Cerebellar cortex (tissue), 1 donor: ENCODE results near the gene FAM131A.

Experiments
- DNase-seq: peaks from one replicate; pipeline ENCODE4 v3.0.0-alpha.2; 2015; ENCODE audit warnings: low spot score

The FAM131A gene

GRCh38 chr3:184341925-184342324 lies 4.5 kb downstream of the FAM131A start:
- no peak for DNase-seq

- DNase-seq: no peak
Observed at GRCh38 chr3:184343200-184343876, 5.9 kb downstream of the FAM131A start.

- DNase-seq: no peak
Observed at GRCh38 chr3:184344579-184345316, 7.3 kb downstream of the FAM131A start.

GRCh38 chr3:184345317-184346144 lies 8.1 kb downstream of the FAM131A start:
- peak; percentile 97 for DNase-seq

GRCh38 chr3:184346480-184347190 lies 9.2 kb downstream of the FAM131A start:
- no peak for DNase-seq

- DNase-seq: no peak
Observed at GRCh38 chr3:184347321-184348056, 10.1 kb downstream of the FAM131A start.

- no peak for DNase-seq
Observed at GRCh38 chr3:184348057-184348382, 10.6 kb downstream of the FAM131A start.

- no peak for DNase-seq
Observed at GRCh38 chr3:184349563-184350470, 12.4 kb downstream of the FAM131A start.

GRCh38 chr3:184350618-184351017 lies 13.2 kb downstream of the FAM131A start:
- DNase-seq: no peak

- no peak for DNase-seq
Observed at GRCh38 chr3:184351511-184352148, 14.2 kb downstream of the FAM131A start.

GRCh38 chr3:184352149-184352785 lies 14.9 kb downstream of the FAM131A start:
- DNase-seq: no peak

- no peak for DNase-seq
Observed at GRCh38 chr3:184352897-184353545, 15.6 kb downstream of the FAM131A start.

GRCh38 chr3:184353546-184353941 lies 16.1 kb downstream of the FAM131A start:
- no peak for DNase-seq

GRCh38 chr3:184354121-184354728 lies 16.8 kb downstream of the FAM131A start:
- DNase-seq: no peak

GRCh38 chr3:184354754-184355153 lies 17.4 kb downstream of the FAM131A start:
- DNase-seq: no peak

GRCh38 chr3:184355261-184356040 lies 18.1 kb downstream of the FAM131A start:
- DNase-seq: no peak

GRCh38 chr3:184357248-184358123 lies 20.1 kb downstream of the FAM131A start:
- DNase-seq: no peak
